Ishikawa (cell line): Measurements from ENCODE around the gene HARBI1.

Source experiments
- CREB1 ChIP-seq: IDR thresholded peaks from 2 replicates; pipeline ENCODE4 v1.6.1; 2012; ENCODE audit warnings: low read depth
- EP300 ChIP-seq: IDR thresholded peaks from 2 replicates; pipeline ENCODE4 v1.6.1; 2012; ENCODE audit warnings: borderline replicate concordance
- FOXM1 ChIP-seq: IDR thresholded peaks from 2 replicates; pipeline ENCODE4 v1.6.1; 2012; ENCODE audit warnings: low read depth, borderline replicate concordance
- NFIC ChIP-seq: IDR thresholded peaks from 2 replicates; pipeline ENCODE4 v1.6.1; 2012
- RAD21 ChIP-seq: IDR thresholded peaks from 2 replicates; pipeline ENCODE4 v1.6.1; 2012; ENCODE audit warnings: low read depth
- TF ChIP-seq, protein P1 (sequence below): IDR thresholded peaks from 2 replicates; pipeline ENCODE4 v1.6.1; 2012
- TF ChIP-seq, protein P2 (sequence below): IDR thresholded peaks from 2 replicates; pipeline ENCODE4 v1.6.1; 2012
- TF ChIP-seq, protein P3 (sequence below): IDR thresholded peaks from 2 replicates; pipeline ENCODE4 v1.6.1; 2012; ENCODE audit warnings: low read depth, mild to moderate bottlenecking

DNA sequence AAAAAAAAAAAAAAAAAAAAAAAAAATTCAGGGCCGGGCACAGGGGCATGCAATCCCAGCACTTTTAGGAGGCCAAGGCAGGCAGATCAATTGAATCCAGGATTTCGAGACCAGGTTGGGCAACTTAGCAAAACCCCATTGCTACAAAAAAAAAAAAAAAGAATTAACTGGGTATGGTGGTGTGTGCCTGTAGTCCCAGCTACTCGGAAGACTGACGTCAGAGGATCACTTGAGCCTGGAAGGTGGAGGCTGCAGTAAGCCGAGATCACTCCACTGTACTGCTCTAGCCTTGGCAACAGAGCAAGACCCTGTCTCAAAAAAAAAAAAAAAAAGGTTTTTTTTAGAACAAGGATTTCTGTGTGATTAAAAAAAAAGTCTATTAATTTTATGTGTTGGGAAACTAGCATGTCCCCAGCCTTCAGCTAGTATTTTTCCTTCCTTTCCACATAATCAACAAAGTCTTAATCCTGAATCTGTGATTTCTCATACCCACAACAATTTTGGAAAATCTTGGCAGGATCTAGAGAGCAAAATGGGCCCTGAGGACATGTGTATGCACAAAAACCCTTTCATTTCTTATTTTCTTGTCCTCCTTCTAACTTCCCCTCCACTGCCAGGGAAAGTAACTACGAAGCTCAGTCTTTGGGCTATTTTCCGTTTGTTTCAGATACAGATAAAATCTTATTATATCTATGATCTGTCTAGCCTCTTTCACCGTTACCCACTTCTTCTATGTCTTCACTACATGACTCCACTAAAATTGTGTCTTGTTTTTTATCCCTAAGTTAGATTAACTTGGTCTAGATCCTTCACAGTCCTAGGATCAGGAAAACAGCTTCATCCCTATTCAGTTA is 17.5 kb downstream of the HARBI1 start:
- no peak for TF ChIP-seq FOXM1
- TF ChIP-seq, protein P1, sequence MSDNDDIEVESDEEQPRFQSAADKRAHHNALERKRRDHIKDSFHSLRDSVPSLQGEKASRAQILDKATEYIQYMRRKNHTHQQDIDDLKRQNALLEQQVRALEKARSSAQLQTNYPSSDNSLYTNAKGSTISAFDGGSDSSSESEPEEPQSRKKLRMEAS = no peak
- TF ChIP-seq RAD21 = no peak
- TF ChIP-seq EP300 = no peak
- no peak for TF ChIP-seq NFIC
- TF ChIP-seq, protein P2, sequence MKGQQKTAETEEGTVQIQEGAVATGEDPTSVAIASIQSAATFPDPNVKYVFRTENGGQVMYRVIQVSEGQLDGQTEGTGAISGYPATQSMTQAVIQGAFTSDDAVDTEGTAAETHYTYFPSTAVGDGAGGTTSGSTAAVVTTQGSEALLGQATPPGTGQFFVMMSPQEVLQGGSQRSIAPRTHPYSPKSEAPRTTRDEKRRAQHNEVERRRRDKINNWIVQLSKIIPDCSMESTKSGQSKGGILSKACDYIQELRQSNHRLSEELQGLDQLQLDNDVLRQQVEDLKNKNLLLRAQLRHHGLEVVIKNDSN = no peak
- TF ChIP-seq, protein P3, sequence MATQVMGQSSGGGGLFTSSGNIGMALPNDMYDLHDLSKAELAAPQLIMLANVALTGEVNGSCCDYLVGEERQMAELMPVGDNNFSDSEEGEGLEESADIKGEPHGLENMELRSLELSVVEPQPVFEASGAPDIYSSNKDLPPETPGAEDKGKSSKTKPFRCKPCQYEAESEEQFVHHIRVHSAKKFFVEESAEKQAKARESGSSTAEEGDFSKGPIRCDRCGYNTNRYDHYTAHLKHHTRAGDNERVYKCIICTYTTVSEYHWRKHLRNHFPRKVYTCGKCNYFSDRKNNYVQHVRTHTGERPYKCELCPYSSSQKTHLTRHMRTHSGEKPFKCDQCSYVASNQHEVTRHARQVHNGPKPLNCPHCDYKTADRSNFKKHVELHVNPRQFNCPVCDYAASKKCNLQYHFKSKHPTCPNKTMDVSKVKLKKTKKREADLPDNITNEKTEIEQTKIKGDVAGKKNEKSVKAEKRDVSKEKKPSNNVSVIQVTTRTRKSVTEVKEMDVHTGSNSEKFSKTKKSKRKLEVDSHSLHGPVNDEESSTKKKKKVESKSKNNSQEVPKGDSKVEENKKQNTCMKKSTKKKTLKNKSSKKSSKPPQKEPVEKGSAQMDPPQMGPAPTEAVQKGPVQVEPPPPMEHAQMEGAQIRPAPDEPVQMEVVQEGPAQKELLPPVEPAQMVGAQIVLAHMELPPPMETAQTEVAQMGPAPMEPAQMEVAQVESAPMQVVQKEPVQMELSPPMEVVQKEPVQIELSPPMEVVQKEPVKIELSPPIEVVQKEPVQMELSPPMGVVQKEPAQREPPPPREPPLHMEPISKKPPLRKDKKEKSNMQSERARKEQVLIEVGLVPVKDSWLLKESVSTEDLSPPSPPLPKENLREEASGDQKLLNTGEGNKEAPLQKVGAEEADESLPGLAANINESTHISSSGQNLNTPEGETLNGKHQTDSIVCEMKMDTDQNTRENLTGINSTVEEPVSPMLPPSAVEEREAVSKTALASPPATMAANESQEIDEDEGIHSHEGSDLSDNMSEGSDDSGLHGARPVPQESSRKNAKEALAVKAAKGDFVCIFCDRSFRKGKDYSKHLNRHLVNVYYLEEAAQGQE = no peak
- no peak for TF ChIP-seq CREB1
